Stimulated activated CD4-positive, alpha-beta T cell treated with anti-CD3 and anti-CD28 coated beads, Interleukin-12 subunit alpha, Interleukin-12 subunit beta, amount 100 ng/mL, for 4 hours (primary cell): ENCODE results near the gene UGT1A8.
"Not testable (repeated sequence)": the region's sequence is repeated elsewhere in the genome, so short reads cannot be mapped to it uniquely, and the experiment has no call there.

ENCODE experiments used
- DNase-seq: peaks from one replicate; pipeline ENCODE4 v3.0.0-alpha.2; 2020

The UGT1A8 gene

DNA sequence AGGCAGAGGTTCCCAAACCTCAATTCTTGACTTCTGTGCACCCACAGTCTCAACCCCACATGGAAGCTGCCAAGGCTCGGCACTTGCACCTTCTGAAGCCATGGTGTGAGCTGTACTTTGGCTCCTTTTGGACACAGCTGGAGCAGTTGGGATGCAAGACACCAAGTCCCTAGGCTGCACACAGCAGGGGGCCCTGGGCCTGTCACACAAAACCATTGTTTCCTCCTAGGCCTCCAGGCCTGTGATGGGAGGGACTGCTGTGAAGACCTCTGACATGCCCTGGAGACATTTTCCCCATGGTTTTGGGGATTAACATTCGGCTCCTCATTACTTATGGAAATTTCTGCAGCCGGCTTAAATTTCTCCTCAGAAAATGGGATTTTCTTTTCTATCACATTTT lies 28.6 kb downstream of the UGT1A8 start:
- DNase-seq, result not testable (repeated sequence)

DNA sequence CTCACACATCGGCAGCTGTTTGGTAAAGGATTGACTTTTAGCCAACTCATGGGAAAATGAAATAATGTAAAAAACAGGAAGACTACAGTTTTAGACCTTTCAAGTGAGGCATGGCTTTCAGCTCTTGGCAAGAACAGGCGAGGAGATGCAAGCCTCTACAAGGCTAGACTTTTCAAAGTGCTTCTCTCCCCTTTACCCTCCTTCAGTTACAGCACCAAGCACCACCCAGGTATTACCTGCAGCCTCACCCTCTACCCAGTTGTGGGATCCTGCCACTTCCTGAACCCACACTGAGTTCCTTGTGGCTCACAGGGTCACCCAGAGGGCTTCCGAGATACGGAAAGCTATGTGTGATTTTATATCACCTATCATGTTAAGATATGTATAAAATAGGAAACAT lies 33.5 kb downstream of the UGT1A8 start:
- no peak for DNase-seq

DNA sequence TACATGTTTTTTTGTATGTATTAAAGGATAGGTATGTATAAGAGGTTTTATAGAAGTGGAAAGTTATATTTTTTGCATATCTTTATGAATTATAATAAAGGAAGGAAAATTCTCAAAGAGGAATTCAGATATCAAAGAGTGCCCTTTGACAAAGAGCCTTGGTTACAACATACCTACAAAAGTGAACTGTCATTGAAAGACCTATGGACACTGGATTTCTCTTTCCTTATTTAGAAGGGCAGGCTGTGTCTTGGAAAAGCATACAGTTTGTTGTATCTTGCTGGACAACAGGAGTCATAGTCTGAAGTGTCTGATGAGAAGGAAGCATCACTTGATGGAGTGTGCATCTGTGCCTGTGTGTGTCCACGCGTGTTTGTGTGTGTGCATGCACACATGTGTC lies 34.0 kb downstream of the UGT1A8 start:
- DNase-seq, result no peak

DNA sequence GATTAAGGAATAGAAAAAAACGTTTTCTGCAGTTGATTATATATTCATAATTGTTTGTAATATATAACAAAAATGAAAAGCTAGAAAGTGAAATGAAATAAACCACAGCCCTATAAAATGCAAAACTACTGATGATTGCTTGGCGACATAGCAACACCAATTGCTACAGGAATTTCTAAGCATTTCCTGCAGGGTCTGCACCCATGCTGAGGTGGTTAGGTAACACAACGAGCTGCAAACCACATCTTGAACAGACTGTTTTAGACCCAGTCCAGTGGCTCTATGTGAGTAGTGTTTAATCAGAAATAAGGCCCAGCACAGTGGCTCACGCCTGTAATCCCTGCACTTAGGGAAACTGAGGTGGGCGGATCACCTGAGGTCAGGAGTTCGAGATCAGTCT lies 37.1 kb downstream of the UGT1A8 start:
- DNase-seq, result no peak

DNA sequence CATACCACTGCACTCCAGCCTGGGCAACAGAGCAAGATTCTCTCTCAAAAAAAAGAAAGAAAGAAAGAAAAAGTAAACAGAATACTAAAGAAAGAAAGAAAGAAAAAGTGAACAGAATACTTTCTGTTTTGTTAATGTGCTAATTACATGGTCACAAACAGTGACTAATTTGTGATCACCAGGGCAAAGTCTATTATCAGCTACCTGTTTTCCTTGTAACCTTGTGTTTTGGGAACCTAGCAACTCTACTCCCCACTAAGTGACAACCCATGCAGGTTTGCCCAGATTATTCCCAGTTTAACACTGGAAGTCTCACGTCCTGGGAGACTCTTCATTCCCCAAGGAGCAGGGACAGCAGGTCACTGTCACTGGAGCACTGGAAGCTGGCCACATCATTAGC lies 37.6 kb downstream of the UGT1A8 start:
- no peak for DNase-seq

DNA sequence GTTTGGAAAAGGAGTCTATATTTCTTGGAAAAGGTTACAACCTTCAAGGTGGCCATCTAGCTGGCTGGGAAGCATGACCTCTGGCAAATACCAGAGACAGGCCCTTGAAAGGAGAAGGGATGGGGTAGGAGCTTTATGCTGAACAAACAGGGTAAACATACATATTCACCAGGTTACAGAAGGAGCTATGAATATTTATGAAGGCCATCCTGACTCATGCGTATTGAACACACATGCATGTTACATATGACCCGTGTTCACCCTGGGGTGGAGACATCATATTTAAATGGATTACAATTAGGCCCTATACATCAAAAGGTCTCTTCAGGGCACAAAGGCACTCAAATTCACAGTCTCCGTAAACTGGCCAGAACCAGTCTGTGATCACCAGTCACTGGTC lies 38.5 kb downstream of the UGT1A8 start:
- not testable (repeated sequence) for DNase-seq

DNA sequence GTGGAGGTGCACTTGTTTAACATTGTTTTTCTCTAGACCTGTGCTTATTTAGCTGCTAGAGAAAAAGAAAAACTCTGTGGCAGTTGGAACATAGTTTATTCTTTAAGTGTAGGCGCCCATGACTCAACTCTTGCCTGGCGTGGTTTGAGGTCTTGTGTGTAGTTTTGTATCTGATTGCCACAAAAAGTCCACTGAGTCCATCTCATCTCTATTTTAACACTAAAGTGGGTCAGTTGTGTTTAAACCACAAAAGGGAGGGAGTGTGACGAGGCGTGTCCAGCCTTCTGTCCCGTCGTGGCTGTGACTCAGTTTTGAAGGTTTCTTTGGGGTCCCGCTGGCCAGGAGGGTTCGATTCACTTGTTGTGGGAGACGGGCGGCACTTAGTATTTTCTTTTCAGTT lies 39.0 kb downstream of the UGT1A8 start:
- DNase-seq, result no peak

DNA sequence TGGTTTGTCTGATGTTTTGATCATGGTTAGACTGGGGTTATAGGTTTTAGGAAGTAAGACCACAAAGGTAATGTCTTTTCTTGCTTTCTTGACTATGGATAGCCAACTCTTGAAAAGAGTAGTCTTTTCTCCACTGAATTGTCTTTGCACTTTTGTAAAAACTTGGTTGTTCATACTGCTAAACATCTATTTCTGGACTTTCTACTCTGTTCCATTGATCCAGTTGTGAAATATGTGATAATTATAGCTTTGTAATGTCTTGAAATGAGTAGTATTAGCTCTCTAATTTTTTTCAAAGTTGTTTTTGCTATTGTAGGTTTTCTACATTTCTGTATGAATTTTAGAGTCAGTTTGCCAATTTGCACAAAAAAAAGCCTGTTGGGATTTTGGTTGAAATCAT lies 41.2 kb downstream of the UGT1A8 start:
- no peak for DNase-seq

DNA sequence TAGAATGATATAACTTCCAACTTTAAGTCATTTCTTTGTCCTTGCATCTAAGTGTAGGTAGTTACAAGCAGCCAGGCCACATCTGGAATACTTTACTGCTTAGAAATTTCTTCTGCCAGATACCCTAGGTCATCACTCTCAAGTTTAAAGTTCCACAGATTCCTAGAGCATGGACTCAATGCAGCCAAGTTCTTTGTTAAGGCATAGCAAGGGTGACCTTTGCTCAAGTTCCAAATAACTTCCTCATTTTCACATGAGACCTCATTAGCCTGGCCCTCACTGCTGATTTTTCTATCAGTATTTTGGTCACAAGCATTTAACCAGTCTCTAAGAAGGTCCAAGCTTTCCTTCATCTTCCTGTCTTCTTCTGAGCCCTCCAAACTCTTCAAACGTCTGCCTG lies 46.5 kb downstream of the UGT1A8 start:
- DNase-seq, result no peak

DNA sequence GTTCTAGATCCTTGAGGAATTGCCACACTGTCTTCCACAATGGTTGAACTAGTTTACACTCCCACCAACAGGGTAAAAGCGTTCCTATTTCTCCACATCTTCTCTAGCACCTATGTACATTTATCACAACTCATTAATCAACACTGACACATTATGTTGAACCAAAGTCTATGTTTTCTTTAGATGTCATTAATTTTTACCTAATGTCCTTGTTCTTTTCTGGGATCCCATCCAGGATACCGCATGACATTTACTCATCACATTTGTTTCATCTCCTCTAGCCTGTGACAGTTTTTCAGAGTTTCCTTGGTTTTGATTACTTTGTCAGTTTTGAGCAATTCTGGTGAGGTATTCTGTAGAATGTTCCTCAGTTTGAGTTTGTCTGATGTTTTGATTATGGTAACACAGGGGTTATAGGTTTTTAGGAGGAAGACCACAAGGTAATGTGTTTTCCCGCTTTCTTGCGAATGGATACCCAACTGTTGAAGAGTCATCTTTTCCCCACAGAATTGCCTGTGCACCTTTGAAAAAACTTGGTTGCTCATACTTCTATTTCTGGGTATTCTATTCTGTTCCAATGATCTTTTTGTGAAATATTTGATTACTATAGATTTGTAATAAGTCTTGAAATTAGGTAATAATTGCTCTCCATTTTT lies 51.3 kb downstream of the UGT1A8 start:
- DNase-seq, result no peak

DNA sequence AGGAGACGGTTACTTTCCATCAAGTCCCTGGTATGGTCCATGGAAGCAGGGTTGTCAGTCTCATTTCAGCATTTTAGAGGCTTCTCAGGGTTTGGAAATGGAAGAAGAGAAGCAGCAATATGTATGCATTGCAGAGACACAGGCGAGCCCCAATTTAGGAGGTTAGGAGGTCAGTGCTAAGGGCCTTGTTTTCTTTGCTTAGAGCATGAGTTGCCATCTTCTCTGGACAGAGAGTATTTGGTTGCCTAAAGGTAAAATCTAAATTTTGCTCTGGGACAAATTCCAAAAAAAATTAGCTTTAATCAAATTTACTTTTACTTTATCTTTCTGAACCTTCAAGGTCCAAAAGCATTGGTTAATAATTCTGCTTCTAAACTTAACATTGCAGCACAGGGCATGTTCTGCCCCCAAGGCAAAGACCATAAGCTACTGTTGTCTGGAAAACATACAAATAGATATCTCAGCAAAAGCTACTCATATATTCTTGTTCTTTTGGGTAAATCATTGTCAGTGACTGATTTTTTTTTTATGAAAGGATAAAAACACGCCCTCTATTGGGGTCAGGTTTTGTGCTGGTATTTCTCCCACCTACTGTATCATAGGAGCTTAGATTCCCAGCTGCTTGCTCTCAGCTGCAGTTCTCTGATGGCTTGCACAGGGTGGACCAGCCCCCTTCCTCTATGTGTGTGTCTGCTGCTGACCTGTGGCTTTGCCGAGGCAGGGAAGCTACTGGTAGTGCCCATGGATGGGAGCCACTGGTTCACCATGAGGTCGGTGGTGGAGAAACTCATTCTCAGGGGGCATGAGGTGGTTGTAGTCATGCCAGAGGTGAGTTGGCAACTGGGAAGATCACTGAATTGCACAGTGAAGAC lies 54.1 kb downstream of the UGT1A8 start, which contains the start of gene UGT1A9:
Gene UGT1A9 (plus strand): TSS at position 609 of the 872 bp plus-strand sequence. CDS start 37 bp downstream, at position 646.
- no peak for DNase-seq

DNA sequence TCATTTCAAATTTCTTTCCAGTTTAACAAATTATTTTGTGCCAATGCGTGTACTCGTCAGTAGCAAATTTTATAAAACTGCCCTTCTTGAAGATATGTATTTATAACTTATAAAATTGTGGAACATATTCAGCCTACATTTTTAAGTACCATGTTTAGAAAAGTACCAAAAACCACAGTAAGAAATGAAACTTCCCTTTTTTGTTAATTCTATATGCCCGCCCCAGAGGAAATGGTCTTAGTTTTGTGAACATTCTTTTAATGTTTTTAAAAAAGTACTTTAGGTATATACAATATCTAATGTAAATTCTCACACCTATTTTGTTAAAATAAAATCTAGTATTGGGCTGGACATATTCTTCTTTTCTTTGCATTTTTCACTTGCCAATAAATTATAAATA lies 55.5 kb downstream of the UGT1A8 start:
- DNase-seq, result no peak

DNA sequence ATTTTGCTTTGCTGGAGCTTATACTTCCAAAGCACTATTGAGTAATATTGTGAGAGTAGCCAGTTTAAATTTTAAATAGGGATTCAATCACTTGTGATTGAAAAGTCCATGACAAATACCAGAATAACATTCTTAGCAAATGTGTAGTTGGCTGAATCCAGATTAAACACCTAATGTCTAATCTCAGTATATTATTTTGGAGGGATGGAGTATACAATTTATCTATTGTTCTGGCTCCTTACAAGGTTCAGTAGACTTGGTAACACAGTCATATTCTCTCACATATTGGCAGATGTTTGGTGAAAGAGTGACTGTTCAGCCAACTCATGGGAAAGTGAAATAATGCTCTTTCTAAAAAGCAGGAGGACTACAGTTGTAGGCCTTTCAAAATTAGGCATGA lies 56.5 kb downstream of the UGT1A8 start:
- no peak for DNase-seq

DNA sequence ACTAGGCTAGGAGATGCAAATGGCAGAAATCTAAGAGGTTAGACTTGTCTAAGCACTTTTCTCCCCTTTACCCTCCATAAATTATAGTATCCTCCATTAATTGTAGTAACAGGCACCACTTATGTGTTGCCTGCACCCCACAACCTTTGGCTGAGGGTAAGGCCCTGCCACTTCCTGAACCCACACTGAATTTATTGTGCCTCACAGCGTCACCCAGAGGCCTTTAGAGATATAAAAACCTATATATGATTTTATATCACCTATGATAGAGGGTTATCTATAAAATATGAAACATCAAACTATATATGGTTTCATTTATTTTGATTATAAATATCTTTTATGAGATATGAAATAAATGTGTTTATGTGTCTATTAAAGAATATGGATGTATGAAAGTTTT lies 56.9 kb downstream of the UGT1A8 start:
- DNase-seq, result no peak

DNA sequence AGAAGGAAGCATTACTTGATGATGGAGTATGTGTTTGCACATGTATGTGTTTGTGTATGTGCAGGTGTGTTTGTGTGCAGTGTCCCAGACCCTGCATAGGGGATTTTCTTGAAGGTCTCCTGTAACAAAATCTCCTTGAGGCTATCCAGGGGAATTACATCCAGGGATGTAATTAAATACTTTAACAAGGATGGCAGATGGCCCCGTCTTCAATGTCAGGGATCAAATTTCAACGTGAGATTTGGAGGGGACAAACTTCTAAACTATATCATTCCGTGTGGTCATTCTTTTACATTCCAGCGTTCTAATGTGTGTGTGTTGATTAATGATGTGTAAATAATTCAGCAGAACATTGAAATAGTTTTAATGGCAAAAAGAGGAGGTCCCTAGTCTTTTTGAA lies 57.6 kb downstream of the UGT1A8 start:
- no peak for DNase-seq

DNA sequence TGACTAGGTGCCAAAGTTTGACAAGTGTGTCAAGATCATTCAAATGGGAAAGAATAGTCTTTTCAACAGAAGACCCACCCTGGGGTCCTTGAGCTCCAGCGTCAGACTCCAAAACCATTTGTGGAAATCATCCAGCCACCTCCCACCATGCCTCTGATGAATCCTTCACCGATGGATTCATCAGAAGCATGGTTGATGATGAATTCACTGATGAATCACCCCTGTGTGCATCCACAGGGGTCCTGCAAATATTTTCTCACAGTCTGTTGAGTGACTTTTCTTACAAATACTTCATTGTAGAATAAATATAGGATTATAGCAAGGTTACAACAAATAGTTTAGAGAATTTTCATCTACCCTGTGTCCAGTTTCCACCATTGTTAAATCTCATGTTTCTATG lies 58.6 kb downstream of the UGT1A8 start:
- DNase-seq, result no peak

DNA sequence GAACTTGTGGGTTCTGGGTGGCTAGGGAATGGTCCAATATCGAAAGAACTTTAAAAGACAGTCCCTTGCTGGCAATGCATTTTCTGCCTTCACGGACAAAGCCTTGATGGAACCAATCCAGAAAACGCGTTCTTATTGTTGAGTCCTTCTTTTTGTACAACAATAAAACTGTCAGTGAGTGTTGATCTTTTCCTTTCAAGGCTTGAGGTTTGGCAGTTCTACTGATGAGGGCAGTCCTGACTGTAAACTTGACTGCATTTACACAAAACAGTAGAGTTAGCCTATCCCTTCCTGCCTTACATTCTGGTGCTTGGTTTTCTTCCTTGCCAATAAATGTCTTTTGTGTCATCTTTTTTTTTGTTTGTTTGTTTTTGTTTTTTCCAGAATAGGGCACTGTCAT lies 61.8 kb downstream of the UGT1A8 start:
- no peak for DNase-seq

DNA sequence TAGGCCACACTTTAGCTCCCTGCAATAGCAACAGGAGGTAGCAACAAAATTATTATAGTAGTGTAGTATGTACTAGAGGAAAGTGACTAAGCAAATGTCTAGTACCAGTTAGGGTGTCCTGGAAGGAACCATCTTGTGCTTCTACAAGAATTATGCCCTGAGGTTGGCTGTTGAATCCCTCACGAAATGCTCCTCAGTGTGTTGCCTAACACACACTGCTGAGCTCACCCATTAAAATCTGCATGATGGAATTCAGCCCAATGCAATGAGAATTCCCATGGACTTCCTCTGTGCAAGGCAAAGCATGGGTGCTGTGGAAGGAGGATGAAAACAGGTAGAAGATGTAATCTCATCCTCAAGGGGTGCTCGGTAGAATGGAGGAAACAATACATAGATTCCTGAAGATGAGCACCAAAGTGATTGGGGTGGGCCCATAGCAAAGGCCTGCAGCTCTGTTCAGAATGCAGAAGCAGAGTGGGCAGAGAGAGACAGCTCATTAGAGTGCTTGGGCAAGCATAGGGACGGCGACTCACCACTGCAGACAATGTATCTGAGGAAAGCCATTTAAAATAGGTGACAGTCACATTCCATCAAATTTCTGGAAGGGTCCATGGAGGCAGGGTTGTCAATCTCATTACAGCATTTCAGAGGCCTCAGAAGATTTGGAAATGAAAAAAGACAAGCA lies 63.1 kb downstream of the UGT1A8 start:
- DNase-seq, result no peak

DNA sequence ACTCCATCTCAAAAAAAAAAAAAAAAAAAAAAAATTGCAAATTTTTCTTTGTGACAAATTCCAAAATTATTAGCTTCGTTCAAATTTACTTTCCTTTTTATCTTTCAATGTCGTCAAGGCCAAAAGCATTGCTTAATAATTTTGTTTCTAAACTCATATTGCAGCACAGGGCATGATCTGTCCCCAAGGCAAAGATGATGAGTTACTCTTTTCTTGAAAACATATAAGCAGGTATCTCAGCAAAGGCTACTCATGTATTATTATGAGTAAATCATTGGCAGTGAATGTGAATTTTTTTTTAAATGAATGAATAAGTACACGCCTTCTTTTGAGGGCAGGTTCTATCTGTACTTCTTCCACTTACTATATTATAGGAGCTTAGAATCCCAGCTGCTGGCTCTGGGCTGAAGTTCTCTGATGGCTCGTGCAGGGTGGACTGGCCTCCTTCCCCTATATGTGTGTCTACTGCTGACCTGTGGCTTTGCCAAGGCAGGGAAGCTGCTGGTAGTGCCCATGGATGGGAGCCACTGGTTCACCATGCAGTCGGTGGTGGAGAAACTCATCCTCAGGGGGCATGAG lies 64.2 kb downstream of the UGT1A8 start, which contains the start of gene UGT1A7:
Gene UGT1A7 (plus strand): TSS at position 381 of the 579 bp plus-strand sequence. CDS start 37 bp downstream, at position 418.
- no peak for DNase-seq

DNA sequence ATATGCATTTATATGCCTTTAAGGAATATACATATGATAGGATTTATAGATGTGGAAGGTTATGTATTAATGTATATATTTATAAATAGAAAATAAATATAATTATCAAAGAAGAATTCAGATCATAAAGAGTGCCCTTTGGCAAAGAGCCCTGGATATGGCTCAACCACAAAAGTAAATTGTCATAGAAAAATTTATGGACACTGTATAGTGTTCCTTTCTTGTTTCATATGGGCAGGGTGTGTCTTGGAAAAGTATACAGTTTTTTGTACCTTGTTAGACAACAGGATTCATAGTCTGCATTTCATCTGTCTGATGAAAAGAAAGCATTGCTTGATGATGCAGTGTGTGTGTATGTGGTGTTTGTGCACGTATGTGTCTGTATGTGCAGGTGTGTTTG lies 67.2 kb downstream of the UGT1A8 start:
- DNase-seq, result no peak

DNA sequence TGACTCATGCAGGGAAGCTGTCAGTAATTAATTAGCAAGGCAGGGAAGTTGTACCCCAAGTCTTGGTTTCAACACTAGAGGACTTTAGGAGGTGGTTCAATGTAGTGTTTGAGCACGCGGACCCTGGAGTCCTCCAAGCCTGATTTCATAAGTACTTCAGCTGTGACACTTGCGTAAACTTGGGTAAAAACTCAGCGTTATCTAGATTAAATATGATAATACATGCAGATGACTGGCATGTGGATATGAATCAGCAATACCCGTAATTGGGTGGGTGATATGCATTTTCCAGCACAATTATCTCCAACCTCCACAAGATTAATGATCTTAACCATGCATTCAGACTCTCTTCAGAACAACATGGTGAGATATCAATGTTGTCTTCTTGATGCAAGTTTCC lies 69.5 kb downstream of the UGT1A8 start:
- DNase-seq, result no peak

DNA sequence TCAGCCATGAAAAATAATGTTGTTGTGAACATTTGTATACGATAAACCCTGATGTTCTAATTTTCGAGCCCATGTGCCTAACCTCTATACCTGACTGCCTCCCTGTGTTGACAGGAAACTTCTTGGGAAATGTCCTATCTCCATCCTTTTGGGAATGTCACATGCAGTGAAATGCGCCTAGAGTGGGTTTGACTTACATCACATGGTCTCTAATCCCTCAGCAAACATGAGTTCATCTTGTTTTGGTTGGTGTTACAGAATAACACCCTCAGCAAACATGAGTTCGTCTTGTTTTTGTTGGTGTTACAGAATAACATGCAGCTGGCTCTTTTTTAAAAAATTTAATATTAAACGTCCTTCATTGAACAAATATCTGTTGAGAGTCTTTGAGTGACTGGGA lies 70.9 kb downstream of the UGT1A8 start:
- DNase-seq, result no peak

DNA sequence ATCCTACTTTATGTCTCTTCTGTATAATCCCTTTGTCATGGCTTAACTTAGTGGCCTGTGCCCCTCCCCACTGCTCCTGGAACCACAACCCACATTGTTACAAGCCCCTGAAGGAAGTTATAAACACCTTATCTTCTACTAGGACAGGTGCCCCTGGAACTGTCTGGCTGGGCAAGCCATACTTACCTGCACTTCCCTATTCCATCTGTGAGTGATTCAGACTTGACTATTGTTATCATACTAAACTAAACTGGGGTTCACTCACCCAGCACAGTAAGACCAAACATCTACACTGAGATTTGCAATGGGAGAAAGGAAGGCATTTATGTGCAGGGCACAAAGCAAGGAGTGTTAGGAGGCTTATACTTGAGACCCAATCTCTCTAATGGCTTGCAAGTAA lies 71.6 kb downstream of the UGT1A8 start:
- DNase-seq, result no peak
